ENCODE measurements around the gene HPCAL1.

Gene HPCAL1

GRCh38 chr2:10269711-10270610 lies 32.7 kb upstream of the HPCAL1 start:
- no peak for DNase-seq (ENCODE audit: low read depth, low spot score)

- DNase-seq (ENCODE audit: low read depth, low spot score), result no peak
Observed at GRCh38 chr2:10271509-10271908, 31.2 kb upstream of the HPCAL1 start.

GRCh38 chr2:10271946-10272345 lies 30.8 kb upstream of the HPCAL1 start:
- no peak for DNase-seq (ENCODE audit: low read depth, low spot score)

- no peak for DNase-seq (ENCODE audit: low read depth, low spot score)
Observed at GRCh38 chr2:10272464-10272863, 30.2 kb upstream of the HPCAL1 start.

- no peak for DNase-seq (ENCODE audit: low read depth, low spot score)
Observed at GRCh38 chr2:10273215-10274175, 29.2 kb upstream of the HPCAL1 start.

GRCh38 chr2:10274376-10274775 lies 28.3 kb upstream of the HPCAL1 start:
- no peak for DNase-seq (ENCODE audit: low read depth, low spot score)

- DNase-seq (ENCODE audit: low read depth, low spot score), result no peak
Observed at GRCh38 chr2:10274983-10275802, 27.5 kb upstream of the HPCAL1 start.

- no peak for DNase-seq (ENCODE audit: low read depth, low spot score)
Observed at GRCh38 chr2:10276481-10277292, 26.0 kb upstream of the HPCAL1 start.

GRCh38 chr2:10277293-10278028 lies 25.2 kb upstream of the HPCAL1 start:
- DNase-seq (ENCODE audit: low read depth, low spot score), result no peak

- no peak for DNase-seq (ENCODE audit: low read depth, low spot score)
Observed at GRCh38 chr2:10278029-10278762, 24.5 kb upstream of the HPCAL1 start.

- DNase-seq (ENCODE audit: low read depth, low spot score), result no peak
Observed at GRCh38 chr2:10278763-10279471, 23.8 kb upstream of the HPCAL1 start.

GRCh38 chr2:10279472-10279870 lies 23.2 kb upstream of the HPCAL1 start:
- DNase-seq (ENCODE audit: low read depth, low spot score), result no peak

- DNase-seq (ENCODE audit: low read depth, low spot score), result no peak
Observed at GRCh38 chr2:10279946-10280463, 22.7 kb upstream of the HPCAL1 start.

- DNase-seq (ENCODE audit: low read depth, low spot score), result no peak
Observed at GRCh38 chr2:10281891-10282290, 20.8 kb upstream of the HPCAL1 start.

GRCh38 chr2:10282611-10283105 lies 20.0 kb upstream of the HPCAL1 start:
- DNase-seq (ENCODE audit: low read depth, low spot score), result no peak

GRCh38 chr2:10283106-10284062 lies 19.3 kb upstream of the HPCAL1 start:
- no peak for DNase-seq (ENCODE audit: low read depth, low spot score)

Data from activated naive CD8-positive, alpha-beta T cell treated with anti-CD3 and anti-CD28 coated beads, Interleukin-2, amount 50 U/mL, for 16 hours (primary cell).